Measurements from ENCODE around the gene PHLPP1. TPM values are rescaled to one million over a fixed set of nuclear protein-coding genes. Genes with fewer than 3 reads are reported as not detected.

Gene PHLPP1
- total RNA-seq = 2.5 and 3.7 TPM in 2 replicates

DNA sequence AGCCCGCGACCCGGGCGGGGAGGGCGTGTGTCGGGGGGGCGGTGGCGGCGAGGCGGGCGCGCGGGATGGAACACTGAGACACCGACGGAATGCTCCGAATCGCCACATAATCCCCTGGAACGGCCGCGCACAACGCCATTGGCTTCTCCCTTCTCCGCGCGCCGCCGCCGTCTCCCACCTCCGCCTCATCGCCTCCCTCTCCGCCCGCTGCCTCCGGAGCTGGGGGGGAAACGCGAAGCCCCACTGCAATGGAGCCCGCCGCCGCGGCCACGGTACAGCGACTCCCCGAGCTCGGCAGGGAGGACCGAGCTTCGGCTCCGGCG, at the start of gene PHLPP1:
TSS of gene PHLPP1 (plus strand) at position 106 of the 323 bp plus-strand sequence. CDS start at position 249, 143 bp downstream.

Other genes starting within 250 kb of the PHLPP1 start
- 9.4 and 10.2 TPM in 2 replicates for gene ZCCHC2, start 192.5 kb upstream of the PHLPP1 start, total RNA-seq

Data from cardiac atrium fibroblast (primary cell).